Vagina (tissue), 2 donors: ENCODE results near the gene ARPC3.

Experiments
- CTCF ChIP-seq, 3 experiments: fragments of 450-650 bp in 2 of 3; fragments of 200-600 bp in 1 of 3; sonication (generic) in 1 of 3; IDR thresholded peaks; one replicate each; pipeline ENCODE4 v1.5.1; 2017 to 2019; ENCODE audit warnings: antibody characterized with exemption in 3 of 3, mild to moderate bottlenecking in 2 of 3, moderate library complexity in 2 of 3
- POLR2A ChIP-seq, 2 donors: fragments of 450-650 bp; IDR thresholded peaks; one replicate each; pipeline ENCODE4 v1.6.1; 2017; ENCODE audit warnings: antibody characterized with exemption in 2 of 2, mild to moderate bottlenecking in 2 of 2, moderate library complexity in 2 of 2

- TF ChIP-seq CTCF (IDR thresholded peaks at IDR 0.05) (no peak), POLR2A (IDR thresholded peaks at IDR 0.05) (no peak)
These were observed 1.1 kb upstream of the ARPC3 start for GRCh38 chr12:110451263-110451662.
